SU-DHL-6 (cell line): ENCODE data around the gene PIGZ.

Source experiments
- H2AFZ ChIP-seq: fragments of 200-600 bp; sonication (generic); 2 replicates; pipeline ENCODE4 v1.6.1; 2014; ENCODE audit warnings: low read depth, mild to moderate bottlenecking, moderate library complexity, mixed read lengths, antibody characterized with exemption, low read length; ENCODE audit not compliant: severe bottlenecking
- H3F3A ChIP-seq: fragments of 200-600 bp; shearing (Covaris generic); 2 replicates; pipeline ENCODE4 v1.6.0; 2016; ENCODE audit warnings: antibody characterized with exemption, mild to moderate bottlenecking; ENCODE audit not compliant: insufficient read depth
- H3K27ac ChIP-seq: fragments of 200-600 bp; sonication (generic); 2 replicates; pipeline ENCODE4 v1.5.1; 2016; ENCODE audit warnings: low read depth, mild to moderate bottlenecking, low read length, moderate library complexity, mixed read lengths
- H3K27me3 ChIP-seq: fragments of 200-600 bp; sonication (generic), shearing (Covaris generic); 2 replicates; pipeline ENCODE4 v1.6.0; 2014; ENCODE audit warnings: mild to moderate bottlenecking, low read length
- H3K36me3 ChIP-seq: fragments of 200-600 bp; sonication (generic); 2 replicates; pipeline ENCODE4 v1.6.1; 2014; ENCODE audit warnings: mild to moderate bottlenecking, low read length, mixed read lengths
- H3K4me2 ChIP-seq: fragments of 300-600, 200-600 bp; shearing (Covaris generic), sonication (generic); 2 replicates; pipeline ENCODE4 v1.6.0; 2014; ENCODE audit warnings: low read length, low read depth, mild to moderate bottlenecking; ENCODE audit not compliant: poor library complexity, severe bottlenecking
- H3K4me3 ChIP-seq: fragments of 200-600 bp; sonication (generic); 2 replicates; pipeline ENCODE4 v1.5.1; 2014; ENCODE audit warnings: antibody characterized with exemption, low read length, mild to moderate bottlenecking, mixed read lengths; ENCODE audit not compliant: insufficient read depth, poor library complexity, severe bottlenecking
- H3K79me2 ChIP-seq: fragments of 200-600 bp; sonication (generic); 2 replicates; pipeline ENCODE4 v1.6.1; 2014; ENCODE audit warnings: mild to moderate bottlenecking, low read length, moderate library complexity; ENCODE audit not compliant: insufficient read depth
- H3K9ac ChIP-seq: fragments of 200-600 bp; sonication (generic); 2 replicates; pipeline ENCODE4 v1.7.0; 2014; ENCODE audit warnings: mild to moderate bottlenecking, low read length
- H3K9me2 ChIP-seq: fragments of 200-600 bp; sonication (generic); replicated peaks from 2 replicates; pipeline ENCODE4 v1.6.1; 2014; ENCODE audit warnings: low read length; ENCODE audit not compliant: insufficient read depth
- H3K9me3 ChIP-seq: fragments of 200-600 bp; sonication (generic); 2 replicates; pipeline ENCODE4 v1.6.1; 2014; ENCODE audit warnings: low read length, mixed read lengths; ENCODE audit not compliant: insufficient read depth
- H4K20me1 ChIP-seq: fragments of 200-600 bp; sonication (generic); 2 replicates; pipeline ENCODE4 v1.6.1; 2014; ENCODE audit warnings: low read depth, mild to moderate bottlenecking, antibody characterized with exemption, low read length, moderate library complexity, mixed read lengths
- CTCF ChIP-seq: fragments of 200-600 bp; sonication (generic); IDR thresholded peaks from one replicate; pipeline ENCODE4 v1.5.1; 2017; ENCODE audit warnings: antibody characterized with exemption, mild to moderate bottlenecking, low read length, moderate library complexity; ENCODE audit not compliant: insufficient read depth, poor library complexity, severe bottlenecking
- EZH2phosphoT487 ChIP-seq: fragments of 200-600 bp; sonication (generic), shearing (Covaris generic); conservative IDR thresholded peaks from 2 replicates; pipeline ENCODE4 v1.6.1; 2018; ENCODE audit warnings: mild to moderate bottlenecking, antibody characterized with exemption, low read length, moderate library complexity, mixed read lengths

PIGZ gene

GRCh38 chr3:196942915-196943277 is 25.7 kb downstream of the PIGZ start:
- Histone ChIP-seq H2AFZ (peak overlapping the region; percentile 69), H3F3A (peaks cover 9% of the 10 kb centered on the region), H3K9me3 (no peaks in the 10 kb centered on the region), H3K36me3 (peaks cover 10% of the 10 kb centered on the region; the same call in 1 of the 2 replicates), H3K4me3 (peak overlapping the region; percentile 94), H3K4me2 (peak overlapping the region; percentile 84), H3K79me2 (peaks cover 56% of the 10 kb centered on the region), H3K9me2 (no peaks in the 10 kb centered on the region), H4K20me1 (peaks cover 2% of the 10 kb centered on the region; the same call in 1 of the 2 replicates), H3K9ac (peak overlapping the region; percentile 99), H3K27me3 (no peaks in the 10 kb centered on the region), H3K27ac (no peak overlapping the region)
- TF ChIP-seq CTCF: no peak
- no peak for TF ChIP-seq EZH2phosphoT487

GRCh38 chr3:196942226-196942914 is 26.3 kb downstream of the PIGZ start, which contains the start of gene NCBP2:
NCBP2 (minus strand) TSS chr3:196942528; CDS start chr3:196942503, 25 bp downstream.
- Histone ChIP-seq H3K79me2 (peaks cover 59% of the 10 kb centered on the region), H3K27ac (peak within 1 kb of the TSS; percentile 82), H4K20me1 (peaks cover 2% of the 10 kb centered on the region; the same call in 1 of the 2 replicates), H3K9ac (peak within 1 kb of the TSS; percentile 99), H3K4me2 (peak within 1 kb of the TSS; percentile 92), H3K4me3 (peak within 1 kb of the TSS; percentile 94), H3K36me3 (peaks cover 15% of the 10 kb centered on the region; the same call in 1 of the 2 replicates), H3K27me3 (no peaks in the 10 kb centered on the region), H3K9me3 (no peaks in the 10 kb centered on the region), H3K9me2 (no peaks in the 10 kb centered on the region), H2AFZ (peak within 1 kb of the TSS; percentile 83), H3F3A (peaks cover 14% of the 10 kb centered on the region)
- TF ChIP-seq EZH2phosphoT487 (no peak), CTCF (peak; percentile 55)

- Histone ChIP-seq H3K9me3 (no peaks in the 10 kb centered on the region), H3K27me3 (no peaks in the 10 kb centered on the region), H2AFZ (peak overlapping the region; percentile 83), H3K9ac (peak overlapping the region; percentile 99), H3K4me2 (peak overlapping the region; percentile 92), H3K4me3 (peak overlapping the region; percentile 94), H3K9me2 (no peaks in the 10 kb centered on the region), H3K27ac (peak overlapping the region; percentile 82), H4K20me1 (peaks cover 2% of the 10 kb centered on the region; the same call in 1 of the 2 replicates), H3K79me2 (peaks cover 59% of the 10 kb centered on the region), H3K36me3 (peaks cover 19% of the 10 kb centered on the region; the same call in 1 of the 2 replicates), H3F3A (peaks cover 14% of the 10 kb centered on the region)
- TF ChIP-seq EZH2phosphoT487: no peak
- TF ChIP-seq CTCF: no peak
These were observed 26.9 kb downstream of the PIGZ start for GRCh38 chr3:196941729-196942225.
